ENCODE data around the gene MAP10. TPM values are rescaled to one million over a fixed set of nuclear protein-coding genes. Genes with fewer than 3 reads are reported as not detected.

Gene MAP10
- polyA plus RNA-seq, 1 experiment = 2.4 TPM

Small RNA genes lying within 50 kb of the gene (small RNA-seq; reads per million reads assigned to genes)
- 1.3 reads per million for gene RNU1-74P (ENCODE audit: insufficient read length, low read depth)

Other genes with a start within 250 kb of the MAP10 start
- 63.5 and 65.0 TPM in 2 replicates for gene SIPA1L2, start 175.3 kb upstream of the MAP10 start, polyA plus RNA-seq (2011; rRNA removed)
- 46.2 and 59.0 TPM in 2 replicates for gene NTPCR, start 145.2 kb downstream of the MAP10 start, polyA plus RNA-seq (2011; rRNA removed)

Measured in AG04450 (cell line).